Mesendoderm (in vitro differentiated cells): ENCODE results near the gene FTCD.
A peak's percentile ranks its signal among the peaks of the same experiment; 100 is the strongest.

Source experiments
- DNase-seq: peaks from one replicate; pipeline ENCODE4 v3.0.0; 2013
- H2AK5ac ChIP-seq: 2 replicates; pipeline ENCODE4 v1.6.1; 2013; ENCODE audit warnings: low read length, inconsistent platforms
- H2BK120ac ChIP-seq: 2 replicates; pipeline ENCODE4 v1.6.1; 2013; ENCODE audit warnings: low read depth, mild to moderate bottlenecking, low read length, moderate library complexity, mixed read lengths
- H2BK15ac ChIP-seq: replicated peaks from 2 replicates; pipeline ENCODE4 v1.6.1; 2013; ENCODE audit warnings: low read depth, mild to moderate bottlenecking, moderate library complexity
- H2BK5ac ChIP-seq: 2 replicates; pipeline ENCODE4 v1.6.1; 2013; ENCODE audit warnings: low read length, inconsistent platforms
- H3K18ac ChIP-seq: 2 replicates; pipeline ENCODE4 v1.6.1; 2013; ENCODE audit warnings: mild to moderate bottlenecking, low read length, mixed read lengths
- H3K23ac ChIP-seq: one replicate; pipeline ENCODE4 v1.6.1; 2013; ENCODE audit warnings: low read length
- H3K27ac ChIP-seq: 2 replicates; pipeline ENCODE4 v1.5.1; 2013; ENCODE audit warnings: low read depth, mild to moderate bottlenecking, inconsistent platforms, low read length, moderate library complexity
- H3K27me3 ChIP-seq: 2 replicates; pipeline ENCODE4 v1.6.1; 2013; ENCODE audit warnings: low read length, control low read depth, mild to moderate bottlenecking, inconsistent platforms; ENCODE audit not compliant: insufficient read depth, poor library complexity
- H3K36me3 ChIP-seq: 2 replicates; pipeline ENCODE4 v1.6.1; 2013; ENCODE audit warnings: low read length, inconsistent platforms; ENCODE audit not compliant: control insufficient read depth, insufficient read depth
- H3K4ac ChIP-seq: one replicate; pipeline ENCODE4 v1.6.1; 2013; ENCODE audit warnings: low read depth, mild to moderate bottlenecking, low read length, moderate library complexity
- H3K4me1 ChIP-seq: 2 replicates; pipeline ENCODE4 v1.6.1; 2013; ENCODE audit warnings: low read depth, low read length, inconsistent platforms; ENCODE audit not compliant: control insufficient read depth
- H3K4me2 ChIP-seq: 2 replicates; pipeline ENCODE4 v1.6.1; 2013; ENCODE audit warnings: low read length
- H3K4me3 ChIP-seq: 2 replicates; pipeline ENCODE4 v1.5.1; 2013; ENCODE audit warnings: mild to moderate bottlenecking, low read length
- H3K56ac ChIP-seq: one replicate; pipeline ENCODE4 v1.6.1; 2013; ENCODE audit warnings: low read length
- H3K79me1 ChIP-seq: 2 replicates; pipeline ENCODE4 v1.6.1; 2013; ENCODE audit warnings: low read length, inconsistent platforms
- H3K79me2 ChIP-seq: 2 replicates; pipeline ENCODE4 v1.6.1; 2013; ENCODE audit warnings: mild to moderate bottlenecking, low read length; ENCODE audit not compliant: control insufficient read depth, insufficient read depth
- H3K9ac ChIP-seq: 2 replicates; pipeline ENCODE4 v1.6.1; 2013; ENCODE audit warnings: low read length, inconsistent platforms
- H4K5ac ChIP-seq: one replicate; pipeline ENCODE4 v1.6.1; 2013; ENCODE audit warnings: low read length
- H4K8ac ChIP-seq: one replicate; pipeline ENCODE4 v1.6.1; 2013; ENCODE audit warnings: low read depth, mild to moderate bottlenecking, control low read depth, low read length, moderate library complexity
- WGBS: extraction: QIAGEN DNeasy Blood & Tissue Kit; methylation state at CpG from one replicate; pipeline ENCODE4 v1.1.7; 2013; ENCODE audit warnings: low lambda C conversion rate, missing lambda C conversion rate; ENCODE audit not compliant: insufficient coverage; ENCODE audit errors: extremely low coverage; 5-methylcytosine and 5-hydroxymethylcytosine counted together

FTCD gene

GRCh38 chr21:46100020-46100419 lies 55.4 kb downstream of the FTCD start:
- no peak overlapping the region for H3K4me3 ChIP-seq
- peaks cover 2% of the 10 kb centered on the region for H3K4me1 ChIP-seq
- DNase-seq = no peak
- peak overlapping the region; percentile 2 for H3K4me2 ChIP-seq
- no peak overlapping the region for H3K9ac ChIP-seq
- H4K8ac ChIP-seq = no peak overlapping the region
- no peak overlapping the region for H3K27ac ChIP-seq
- H3K79me1 ChIP-seq = peaks cover 11% of the 10 kb centered on the region
- H3K56ac ChIP-seq = no peak overlapping the region
- no peak overlapping the region for H2BK120ac ChIP-seq
- H4K5ac ChIP-seq = no peak overlapping the region
- no CpG with 5 or more reads among the region's 6 CpGs for WGBS
- H2BK15ac ChIP-seq = no peak overlapping the region
- no peaks in the 10 kb centered on the region for H3K27me3 ChIP-seq
- H3K36me3 ChIP-seq = no peaks in the 10 kb centered on the region
- H2BK5ac ChIP-seq = no peak overlapping the region
- no peak overlapping the region for H3K23ac ChIP-seq
- no peak overlapping the region for H3K18ac ChIP-seq
- H3K4ac ChIP-seq = no peak overlapping the region
- no peak overlapping the region for H2AK5ac ChIP-seq
- H3K79me2 ChIP-seq = peaks cover 25% of the 10 kb centered on the region

DNA sequence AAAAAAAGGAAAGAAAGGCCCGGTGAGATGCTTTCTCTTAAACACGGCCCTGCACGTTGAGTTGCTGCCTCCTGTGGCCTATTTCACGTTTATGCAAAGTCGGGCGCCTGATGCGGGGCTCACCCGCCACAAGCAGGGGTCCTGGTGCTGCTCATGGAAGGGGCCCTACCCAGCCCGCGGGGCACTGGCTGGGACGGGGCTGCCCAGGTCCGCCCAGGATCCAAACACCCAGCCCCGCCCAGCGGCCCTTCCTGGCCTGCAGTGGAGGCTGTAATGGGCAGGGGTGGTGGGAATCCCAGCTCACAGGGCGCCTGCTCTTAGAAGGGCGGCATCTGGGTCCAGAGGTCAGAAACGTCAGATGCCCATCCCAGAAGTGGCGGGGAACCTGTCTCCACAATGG lies 55.9 kb downstream of the FTCD start:
- WGBS = no CpG with 5 or more reads among the region's 18 CpGs
- Histone ChIP-seq H2AK5ac (no peak overlapping the region), H2BK15ac (no peak overlapping the region), H3K79me2 (peaks cover 25% of the 10 kb centered on the region), H3K36me3 (no peaks in the 10 kb centered on the region), H2BK120ac (no peak overlapping the region), H3K27ac (no peak overlapping the region), H4K8ac (no peak overlapping the region), H3K4ac (no peak overlapping the region), H3K27me3 (no peaks in the 10 kb centered on the region), H3K4me2 (peak overlapping the region; percentile 18), H3K4me1 (peaks cover 2% of the 10 kb centered on the region), H3K79me1 (peaks cover 11% of the 10 kb centered on the region), H2BK5ac (no peak overlapping the region), H3K56ac (peak overlapping the region; percentile 30), H3K23ac (no peak overlapping the region), H3K18ac (no peak overlapping the region), H3K9ac (no peak overlapping the region), H4K5ac (no peak overlapping the region), H3K4me3 (no peak overlapping the region)
- peak; percentile 34 for DNase-seq

- DNase-seq = peak; percentile 30
Measured at GRCh38 chr21:46098303-46099141, 56.9 kb downstream of the FTCD start.

DNA sequence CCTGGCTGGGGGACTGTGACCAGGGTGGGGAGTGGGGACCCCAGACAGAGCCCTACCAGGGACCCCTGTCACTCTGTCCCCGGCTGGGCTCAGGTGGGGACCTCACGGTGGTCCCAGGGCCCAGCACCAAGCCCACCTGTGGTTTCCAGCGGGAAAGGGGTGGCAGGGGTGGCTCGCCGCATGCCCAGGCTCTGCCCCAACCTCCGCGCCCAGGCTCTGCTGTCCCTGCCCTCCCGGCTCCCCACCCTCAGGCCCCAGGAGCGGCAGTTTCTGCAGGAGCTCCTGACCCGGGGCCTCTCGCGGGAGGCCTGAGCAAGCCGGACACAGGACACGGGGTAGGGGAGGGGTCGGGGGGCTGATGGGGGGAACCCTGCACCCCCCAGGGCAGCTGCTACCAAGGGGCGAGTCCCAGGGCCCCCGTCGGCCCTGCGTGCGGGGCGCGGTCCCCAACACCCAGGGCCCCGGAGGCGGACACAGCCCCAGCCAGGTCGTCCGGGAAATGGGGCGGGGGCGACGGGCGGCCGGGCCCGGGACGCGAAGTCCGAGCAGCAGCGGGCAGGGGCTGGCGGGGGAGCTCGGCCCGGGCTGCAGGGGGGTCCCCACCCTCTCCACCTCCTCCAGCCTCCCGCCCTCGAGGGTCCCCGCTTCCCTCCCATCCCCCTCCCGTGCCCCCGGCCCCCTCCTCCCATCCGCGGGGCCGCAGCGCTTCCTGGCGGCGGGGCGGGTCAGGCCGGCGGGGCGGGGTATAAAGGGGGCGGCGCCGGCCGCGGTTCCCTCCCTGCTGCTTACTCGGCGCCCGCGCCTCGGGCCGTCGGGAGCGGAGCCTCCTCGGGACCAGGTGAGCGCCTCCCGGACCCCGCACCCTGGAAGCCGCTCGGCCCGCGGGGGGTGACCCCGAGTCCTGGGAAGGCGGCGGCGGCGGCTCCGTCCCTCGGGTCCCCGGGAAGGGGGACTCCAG lies 57.8 kb downstream of the FTCD start, which contains the start of gene COL6A2:
Gene COL6A2 (plus strand): TSS at position 777 of the 958 bp plus-strand sequence.
- H3K27me3 ChIP-seq = no peaks in the 10 kb centered on the region
- H3K36me3 ChIP-seq = no peaks in the 10 kb centered on the region
- no CpG with 5 or more reads among the region's 83 CpGs for WGBS
- H3K4me3 ChIP-seq = peak within 1 kb of the TSS; percentile 49
- peak within 1 kb of the TSS; percentile 96 for H3K4ac ChIP-seq
- peak within 1 kb of the TSS; percentile 3 for H3K27ac ChIP-seq
- no peak within 1 kb of the TSS for H4K5ac ChIP-seq
- peaks cover 23% of the 10 kb centered on the region for H3K79me2 ChIP-seq
- peaks cover 11% of the 10 kb centered on the region for H3K79me1 ChIP-seq
- peak within 1 kb of the TSS; percentile 65 for H2AK5ac ChIP-seq
- no peak within 1 kb of the TSS for H2BK5ac ChIP-seq
- H3K23ac ChIP-seq = no peak within 1 kb of the TSS
- peaks cover 2% of the 10 kb centered on the region for H3K4me1 ChIP-seq
- peak within 1 kb of the TSS; percentile 83 for H3K9ac ChIP-seq
- DNase-seq = peak; percentile 75
- H3K18ac ChIP-seq = peak within 1 kb of the TSS; percentile 95
- H2BK120ac ChIP-seq = peak within 1 kb of the TSS; percentile 11
- no peak within 1 kb of the TSS for H2BK15ac ChIP-seq
- peak within 1 kb of the TSS; percentile 89 for H3K56ac ChIP-seq
- H4K8ac ChIP-seq = peak within 1 kb of the TSS; percentile 69
- peak within 1 kb of the TSS; percentile 59 for H3K4me2 ChIP-seq

More at GRCh38 chr21:46098303-46099141, 56.9 kb downstream of the FTCD start:
- Histone ChIP-seq H3K4me3 (peak overlapping the region; percentile 49), H4K8ac (peak overlapping the region; percentile 28), H2BK120ac (no peak overlapping the region), H2BK5ac (no peak overlapping the region), H2BK15ac (no peak overlapping the region), H3K36me3 (no peaks in the 10 kb centered on the region), H3K18ac (peak overlapping the region; percentile 95), H2AK5ac (no peak overlapping the region), H3K23ac (no peak overlapping the region), H3K56ac (peak overlapping the region; percentile 84), H3K4me2 (peak overlapping the region; percentile 59), H3K9ac (peak overlapping the region; percentile 83), H3K79me2 (peaks cover 25% of the 10 kb centered on the region), H3K79me1 (peaks cover 11% of the 10 kb centered on the region), H3K4me1 (peaks cover 2% of the 10 kb centered on the region), H3K27me3 (no peaks in the 10 kb centered on the region), H3K4ac (peak overlapping the region; percentile 96), H3K27ac (peak overlapping the region; percentile 3), H4K5ac (no peak overlapping the region)
- no CpG with 5 or more reads among the region's 94 CpGs for WGBS

DNA sequence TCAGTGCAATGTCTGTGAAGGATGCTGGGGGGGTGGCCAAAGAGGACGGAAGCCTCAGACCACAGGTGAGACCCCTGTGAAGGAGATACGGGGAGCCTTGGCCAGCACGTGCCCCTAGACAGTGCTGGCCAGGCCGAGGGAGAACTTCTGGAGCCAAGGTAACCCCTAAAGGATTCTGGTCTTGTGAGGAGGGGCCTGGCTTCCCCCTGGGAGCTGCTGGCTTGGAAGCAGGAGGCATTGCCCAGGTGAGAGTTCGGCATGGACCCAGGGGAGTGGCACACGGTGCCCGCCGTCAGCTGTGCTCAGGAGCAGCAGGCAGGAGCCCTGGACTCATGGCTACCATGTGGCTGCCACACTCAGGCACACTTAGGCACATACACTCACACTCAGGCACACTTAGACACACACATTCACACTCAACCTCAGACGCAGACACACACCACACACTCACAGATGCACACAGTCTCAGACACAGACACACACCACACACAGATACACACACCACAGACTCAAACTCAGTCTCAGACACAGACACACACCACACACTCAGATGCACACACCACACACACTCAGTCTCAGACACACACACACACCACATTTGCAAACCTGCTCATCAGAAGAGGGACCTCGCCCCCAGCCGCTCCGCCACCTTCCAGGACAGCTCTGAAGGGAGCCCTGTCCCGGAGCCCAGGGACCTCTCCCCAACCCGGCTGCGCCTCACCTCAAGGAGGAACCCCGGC lies 58.6 kb downstream of the FTCD start:
- peak overlapping the region; percentile 11 for H2BK120ac ChIP-seq
- H3K56ac ChIP-seq = peak overlapping the region; percentile 89
- H2BK5ac ChIP-seq = no peak overlapping the region
- no peaks in the 10 kb centered on the region for H3K36me3 ChIP-seq
- H3K23ac ChIP-seq = no peak overlapping the region
- H3K4me1 ChIP-seq = peaks cover 2% of the 10 kb centered on the region
- H2BK15ac ChIP-seq = no peak overlapping the region
- no peak overlapping the region for H4K8ac ChIP-seq
- H3K9ac ChIP-seq = peak overlapping the region; percentile 76
- no peak overlapping the region for H4K5ac ChIP-seq
- H3K18ac ChIP-seq = peak overlapping the region; percentile 63
- peaks cover 11% of the 10 kb centered on the region for H3K79me1 ChIP-seq
- no peak overlapping the region for H3K4me2 ChIP-seq
- no peak overlapping the region for H3K4ac ChIP-seq
- DNase-seq = no peak
- H3K27me3 ChIP-seq = no peaks in the 10 kb centered on the region
- peak overlapping the region; percentile 65 for H2AK5ac ChIP-seq
- no peak overlapping the region for H3K4me3 ChIP-seq
- H3K27ac ChIP-seq = no peak overlapping the region
- no CpG with 5 or more reads among the region's 16 CpGs for WGBS
- H3K79me2 ChIP-seq = peaks cover 21% of the 10 kb centered on the region
